Measurements from ENCODE around the gene CAB39.
A peak's percentile ranks its signal among the peaks of the same experiment; 100 is the strongest.

The CAB39 gene

GRCh38 chr2:230757476-230757875 lies 44.8 kb downstream of the CAB39 start:
- DNase-seq (ENCODE audit: low spot score), result no peak

GRCh38 chr2:230758566-230759480 lies 46.2 kb downstream of the CAB39 start:
- DNase-seq (ENCODE audit: low spot score), result no peak

- DNase-seq (ENCODE audit: low spot score), result no peak
Measured at GRCh38 chr2:230759481-230760167, 47.0 kb downstream of the CAB39 start.

- no peak for DNase-seq (ENCODE audit: low spot score)
Measured at GRCh38 chr2:230761704-230762103, 49.1 kb downstream of the CAB39 start.

GRCh38 chr2:230762317-230762896 lies 49.8 kb downstream of the CAB39 start:
- DNase-seq (ENCODE audit: low spot score), result peak; percentile 58

DNA sequence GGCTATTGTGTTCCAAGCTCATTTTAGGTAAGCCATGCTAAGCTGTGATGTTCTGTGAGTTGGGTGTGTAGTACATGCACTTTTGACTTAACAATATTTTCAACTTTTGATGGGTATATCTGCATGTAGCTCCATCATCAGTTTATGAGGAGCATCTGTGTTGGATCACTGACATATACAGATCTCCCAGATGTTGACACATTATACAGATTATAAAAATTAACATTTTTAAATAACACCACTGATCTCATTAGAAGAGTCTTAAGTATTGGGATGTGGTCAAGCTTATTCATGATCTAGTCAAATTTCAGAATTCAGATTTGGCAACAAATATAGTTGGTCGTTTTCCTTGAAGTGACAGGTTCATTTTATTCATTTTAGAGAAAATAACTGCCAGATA lies 51.7 kb downstream of the CAB39 start:
- DNase-seq (ENCODE audit: low spot score), result no peak

- DNase-seq (ENCODE audit: low spot score), result no peak
Measured at GRCh38 chr2:230765611-230766300, 53.1 kb downstream of the CAB39 start.

- DNase-seq (ENCODE audit: low spot score), result no peak
Measured at GRCh38 chr2:230767862-230768388, 55.3 kb downstream of the CAB39 start.

DNA sequence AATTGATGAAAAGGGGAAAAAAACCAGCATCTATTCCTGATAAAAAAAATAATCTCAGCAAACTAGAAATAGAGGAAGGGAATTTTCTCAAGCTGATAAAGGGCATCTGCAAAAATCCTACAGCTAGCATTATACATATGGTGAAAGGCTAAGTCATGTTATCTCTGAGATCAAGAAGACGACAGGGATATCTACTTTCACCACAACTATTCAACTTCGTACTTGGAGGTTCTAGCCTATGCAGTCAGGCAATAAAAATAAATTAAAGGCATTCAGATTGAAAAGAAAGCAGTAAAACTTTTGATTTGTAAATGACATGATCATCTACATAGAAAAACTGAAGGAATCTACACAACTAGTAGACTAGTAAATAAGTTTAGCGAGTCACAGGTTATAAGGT lies 58.2 kb downstream of the CAB39 start:
- no peak for DNase-seq (ENCODE audit: low spot score)

DNA sequence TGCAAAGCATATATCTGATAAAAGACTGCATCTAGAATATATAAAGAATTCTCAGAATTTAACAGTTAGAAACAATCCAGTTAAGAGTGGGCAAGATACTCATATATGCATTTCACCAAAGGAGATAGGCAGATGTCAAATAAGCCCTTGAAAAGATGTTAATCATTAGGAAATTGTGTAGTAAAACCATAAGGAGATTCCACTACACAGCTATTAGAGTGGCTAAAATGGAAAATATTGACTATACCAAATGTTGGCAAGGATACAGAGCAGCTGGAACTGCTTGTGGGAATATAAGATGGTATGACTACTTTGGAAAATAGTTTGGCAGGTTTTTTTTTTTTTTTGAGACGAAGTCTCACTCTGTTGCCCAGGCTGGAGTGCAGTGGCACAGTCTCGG lies 59.5 kb downstream of the CAB39 start:
- no peak for DNase-seq (ENCODE audit: low spot score)

DNA sequence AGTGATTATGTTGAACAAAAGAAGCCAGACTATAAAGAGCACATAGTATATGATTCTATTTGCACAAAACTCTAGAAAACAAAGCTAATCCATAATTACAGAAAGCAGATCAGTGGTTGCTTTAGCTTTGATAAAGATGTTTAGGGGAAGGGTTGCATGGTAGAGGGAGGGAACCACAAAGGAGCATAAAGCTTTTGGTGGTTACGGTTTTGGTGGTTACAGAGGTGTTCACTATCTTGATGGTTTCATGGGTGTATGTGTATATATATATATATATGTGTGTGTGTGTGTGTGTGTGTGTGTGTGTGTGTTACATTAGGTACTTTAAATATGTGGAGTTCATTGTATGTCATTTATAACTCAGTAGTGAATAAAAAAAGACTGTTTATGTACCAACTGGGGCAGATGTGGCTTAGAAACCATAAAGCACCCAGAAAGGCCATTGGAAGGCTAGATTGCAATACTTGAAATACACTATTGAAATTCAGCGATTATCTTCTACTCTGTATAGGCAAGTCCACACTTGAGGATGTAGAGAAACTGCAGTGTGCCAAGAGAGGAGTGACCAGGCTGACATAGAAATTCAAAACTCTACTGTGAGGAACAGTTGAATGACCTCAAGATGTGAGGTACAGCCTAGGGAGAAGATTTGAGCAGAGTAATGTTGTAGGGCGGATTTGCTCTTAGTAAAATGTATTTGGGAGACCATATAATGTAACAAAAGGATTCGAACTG lies 60.6 kb downstream of the CAB39 start:
- no peak for DNase-seq (ENCODE audit: low spot score)

DNA sequence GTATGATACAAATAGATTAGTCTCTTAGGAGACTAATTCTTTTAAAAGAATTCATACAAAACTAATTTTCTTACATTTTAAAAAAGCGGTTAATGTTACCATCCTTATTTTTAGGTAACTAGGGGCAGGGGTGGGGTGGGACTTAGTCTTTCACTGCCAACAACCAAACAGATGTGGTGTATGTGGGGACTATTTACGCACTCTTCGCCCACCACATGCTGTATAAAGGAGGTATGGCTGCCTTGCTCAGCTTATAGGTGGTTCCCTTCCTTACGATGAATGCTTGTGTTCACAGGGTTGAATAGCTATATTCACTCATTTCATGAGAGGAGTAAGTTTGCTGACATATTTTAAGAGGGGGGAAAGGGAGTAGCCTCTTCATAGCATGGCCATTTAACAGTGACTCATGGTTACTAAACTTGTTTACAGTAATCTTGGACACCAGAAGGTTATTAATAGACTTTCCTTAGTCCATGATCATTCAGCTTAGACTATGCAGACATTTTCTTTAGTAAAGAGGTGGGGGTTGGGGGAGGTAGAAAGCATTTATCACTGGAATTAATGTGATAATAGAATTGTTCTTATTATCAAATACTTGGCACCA lies 61.8 kb downstream of the CAB39 start:
- no peak for DNase-seq (ENCODE audit: low spot score)

DNA sequence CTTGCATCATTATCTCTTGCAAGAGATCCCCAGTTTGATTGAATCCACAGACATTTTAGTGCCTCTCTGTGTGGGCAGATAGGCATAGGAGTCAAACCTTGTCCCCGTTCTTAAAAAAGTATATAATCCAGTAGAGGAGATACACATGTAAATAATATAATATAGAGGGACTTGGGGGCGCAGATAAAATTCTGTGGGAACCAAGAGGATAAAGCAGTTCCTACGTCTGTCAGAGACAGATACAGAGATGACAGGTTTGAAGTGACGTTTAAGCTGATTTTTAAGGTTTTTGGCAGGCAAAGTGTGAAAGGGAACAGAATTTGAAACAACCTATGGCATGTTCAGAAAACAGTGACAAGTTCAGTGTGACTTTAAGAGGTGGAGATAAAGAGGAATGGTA lies 63.1 kb downstream of the CAB39 start:
- DNase-seq (ENCODE audit: low spot score), result no peak

GRCh38 chr2:230777721-230778120 lies 65.1 kb downstream of the CAB39 start:
- DNase-seq (ENCODE audit: low spot score), result no peak

GRCh38 chr2:230778350-230779063 lies 65.9 kb downstream of the CAB39 start:
- no peak for DNase-seq (ENCODE audit: low spot score)

- DNase-seq (ENCODE audit: low spot score), result no peak
Measured at GRCh38 chr2:230779126-230779525, 66.5 kb downstream of the CAB39 start.

DNA sequence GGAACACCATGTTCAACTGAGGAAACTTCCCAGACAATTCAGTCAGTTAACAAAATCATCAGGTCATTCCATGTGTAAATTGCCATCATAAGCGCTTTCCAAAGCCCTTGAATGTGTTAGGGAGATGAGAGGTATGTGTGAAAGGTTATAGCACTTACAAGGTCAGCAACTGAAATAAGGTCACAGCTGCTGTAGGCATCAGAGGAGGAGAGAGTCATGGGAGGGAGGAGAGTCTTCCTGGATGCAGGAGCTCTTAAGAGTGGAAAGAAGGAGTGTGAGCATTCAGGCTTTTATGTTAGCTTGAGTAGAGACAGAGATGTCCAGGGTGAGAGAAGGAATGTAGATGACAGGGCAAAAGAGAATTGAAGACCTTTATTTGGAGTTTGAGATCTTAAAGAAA lies 67.0 kb downstream of the CAB39 start:
- DNase-seq (ENCODE audit: low spot score), result no peak

DNA sequence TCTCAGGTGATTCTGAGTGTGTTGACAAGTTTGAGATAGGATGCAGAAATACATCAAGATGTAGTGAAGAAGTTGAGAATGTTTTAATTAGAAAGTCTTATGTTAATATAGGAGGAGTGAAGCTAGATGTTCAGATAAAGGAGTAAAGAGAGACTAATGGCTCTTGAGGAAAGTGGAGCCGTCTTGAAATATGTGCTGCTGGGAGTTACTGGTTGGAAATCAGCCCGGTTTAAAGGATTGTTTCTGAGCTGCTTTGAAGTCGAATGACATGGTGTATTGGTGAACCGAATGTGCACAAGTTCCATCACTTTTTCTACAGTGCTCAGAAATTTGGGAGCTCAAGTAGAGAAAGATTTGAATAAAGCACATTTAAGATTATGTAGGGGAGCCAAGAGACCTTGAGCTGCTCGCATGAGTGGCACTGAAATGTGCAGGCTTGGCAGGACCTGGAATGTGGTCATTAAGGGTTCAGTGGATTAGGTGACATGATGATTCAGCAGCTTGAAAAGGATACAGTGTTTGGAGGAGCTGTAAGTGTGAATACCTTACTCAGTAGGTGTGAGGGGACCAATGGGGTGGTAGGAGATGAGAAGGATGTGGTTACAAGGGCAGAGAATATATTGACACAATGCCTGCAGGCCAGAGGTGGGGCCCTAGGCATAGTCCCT lies 68.6 kb downstream of the CAB39 start:
- DNase-seq (ENCODE audit: low spot score), result no peak

DNA sequence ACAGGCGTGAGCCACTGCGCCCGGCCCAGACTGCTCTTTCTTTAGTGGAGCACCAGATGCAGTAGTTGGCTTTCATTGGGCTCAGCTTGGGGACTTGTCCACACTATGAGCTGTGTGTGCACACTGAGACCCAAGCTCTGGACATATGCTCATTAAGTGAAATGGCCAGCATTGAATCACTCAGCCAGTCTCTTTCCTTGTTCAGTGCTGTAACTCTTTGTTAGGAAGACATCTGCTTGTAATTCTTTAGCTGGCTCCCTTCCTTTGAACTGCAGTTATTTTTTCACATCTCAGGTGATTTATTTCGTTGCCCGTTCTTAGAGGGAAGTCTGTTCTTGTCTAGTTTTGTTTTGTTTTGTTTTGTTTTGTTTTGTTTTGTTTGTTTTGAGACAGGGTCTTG lies 70.5 kb downstream of the CAB39 start:
- no peak for DNase-seq (ENCODE audit: low spot score)

- no peak for DNase-seq (ENCODE audit: low spot score)
Measured at GRCh38 chr2:230784795-230785194, 72.2 kb downstream of the CAB39 start.
